Measurements from ENCODE around the gene SIGLEC8.

Gene SIGLEC8

DNA sequence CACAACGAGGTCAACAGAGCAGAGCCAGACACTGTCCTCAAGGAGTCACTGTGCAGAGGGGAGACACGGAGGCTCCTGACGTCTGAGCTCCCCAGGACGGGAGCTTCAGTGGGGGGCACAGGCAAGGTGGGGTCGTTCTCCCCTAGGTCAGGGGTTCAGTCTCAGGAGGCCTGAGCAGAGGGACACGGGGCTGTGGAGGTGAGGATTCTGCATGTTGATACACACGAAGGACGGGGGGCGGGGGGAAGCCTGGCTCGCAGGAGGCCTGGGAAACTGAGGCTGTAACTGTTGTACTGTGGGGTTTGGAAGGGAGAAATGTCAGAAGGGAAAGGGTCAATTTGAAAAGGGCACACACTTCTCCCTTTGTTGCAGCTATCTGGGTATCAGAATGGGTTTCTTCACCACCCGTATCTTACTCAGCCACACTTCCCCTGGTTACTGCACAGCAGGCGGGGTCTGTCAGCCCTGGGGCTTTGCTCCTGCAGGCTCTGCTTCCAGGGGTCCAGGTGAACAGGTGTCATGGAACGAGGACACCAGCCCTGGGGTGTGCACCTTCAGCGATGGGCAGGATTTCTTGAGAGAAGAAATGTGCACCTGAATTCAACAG, 748 bp upstream of the SIGLEC8 start:
- TF ChIP-seq, protein P1, sequence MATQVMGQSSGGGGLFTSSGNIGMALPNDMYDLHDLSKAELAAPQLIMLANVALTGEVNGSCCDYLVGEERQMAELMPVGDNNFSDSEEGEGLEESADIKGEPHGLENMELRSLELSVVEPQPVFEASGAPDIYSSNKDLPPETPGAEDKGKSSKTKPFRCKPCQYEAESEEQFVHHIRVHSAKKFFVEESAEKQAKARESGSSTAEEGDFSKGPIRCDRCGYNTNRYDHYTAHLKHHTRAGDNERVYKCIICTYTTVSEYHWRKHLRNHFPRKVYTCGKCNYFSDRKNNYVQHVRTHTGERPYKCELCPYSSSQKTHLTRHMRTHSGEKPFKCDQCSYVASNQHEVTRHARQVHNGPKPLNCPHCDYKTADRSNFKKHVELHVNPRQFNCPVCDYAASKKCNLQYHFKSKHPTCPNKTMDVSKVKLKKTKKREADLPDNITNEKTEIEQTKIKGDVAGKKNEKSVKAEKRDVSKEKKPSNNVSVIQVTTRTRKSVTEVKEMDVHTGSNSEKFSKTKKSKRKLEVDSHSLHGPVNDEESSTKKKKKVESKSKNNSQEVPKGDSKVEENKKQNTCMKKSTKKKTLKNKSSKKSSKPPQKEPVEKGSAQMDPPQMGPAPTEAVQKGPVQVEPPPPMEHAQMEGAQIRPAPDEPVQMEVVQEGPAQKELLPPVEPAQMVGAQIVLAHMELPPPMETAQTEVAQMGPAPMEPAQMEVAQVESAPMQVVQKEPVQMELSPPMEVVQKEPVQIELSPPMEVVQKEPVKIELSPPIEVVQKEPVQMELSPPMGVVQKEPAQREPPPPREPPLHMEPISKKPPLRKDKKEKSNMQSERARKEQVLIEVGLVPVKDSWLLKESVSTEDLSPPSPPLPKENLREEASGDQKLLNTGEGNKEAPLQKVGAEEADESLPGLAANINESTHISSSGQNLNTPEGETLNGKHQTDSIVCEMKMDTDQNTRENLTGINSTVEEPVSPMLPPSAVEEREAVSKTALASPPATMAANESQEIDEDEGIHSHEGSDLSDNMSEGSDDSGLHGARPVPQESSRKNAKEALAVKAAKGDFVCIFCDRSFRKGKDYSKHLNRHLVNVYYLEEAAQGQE (IDR thresholded peaks at IDR 0.05; ENCODE audit: insufficient read depth in 1 of 2, low read depth in 2 of 2, low read length in 2 of 2) = no peak
- no peak for TF ChIP-seq FOXP2 (optimal IDR thresholded peaks at IDR 0.05; ENCODE audit: borderline replicate concordance, extremely low read depth, extremely low read length, insufficient read depth)
- no peak for TF ChIP-seq SIN3A (IDR thresholded peaks at IDR 0.05; ENCODE audit: borderline replicate concordance, insufficient read depth, low read length)
- TF ChIP-seq TAF1 (IDR thresholded peaks at IDR 0.05; ENCODE audit: borderline replicate concordance, insufficient read depth, low read length) = no peak
- no peak for TF ChIP-seq POLR2AphosphoS5 (IDR thresholded peaks at IDR 0.05; ENCODE audit: low read depth, low read length)

DNA sequence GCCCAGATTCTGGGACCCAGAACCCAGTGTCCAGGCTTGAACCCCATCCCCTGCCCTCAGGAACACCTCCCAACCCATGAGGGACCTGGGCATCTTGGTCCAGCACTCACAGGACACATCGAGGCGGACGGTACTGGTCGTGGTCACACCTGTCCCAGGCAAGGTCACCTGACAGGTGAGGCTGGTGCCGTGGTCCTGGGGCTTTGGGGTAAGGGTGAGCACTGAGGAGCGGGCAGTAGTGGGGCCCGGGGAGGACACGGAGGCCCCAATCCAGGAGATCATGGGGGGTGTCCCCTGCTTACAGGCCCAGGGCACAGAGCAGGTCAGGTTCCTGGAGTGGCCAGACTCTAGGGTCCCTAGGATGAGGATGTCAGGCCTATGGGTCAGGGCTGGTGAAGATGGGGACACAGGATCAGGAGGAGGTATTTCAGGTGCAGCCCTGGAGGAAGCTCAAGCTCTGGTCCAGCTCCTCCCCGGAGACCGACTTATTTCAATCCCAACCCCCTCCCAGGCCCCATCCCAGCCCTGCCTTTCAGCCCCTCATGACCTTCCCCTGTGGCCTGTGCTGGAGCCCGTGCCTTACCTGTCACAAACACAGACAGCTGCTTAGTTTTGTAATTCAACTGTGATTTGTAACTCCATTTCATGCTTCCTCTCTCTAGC, 772 bp downstream of the SIGLEC8 start:
- TF ChIP-seq SIN3A (IDR thresholded peaks at IDR 0.05; ENCODE audit: borderline replicate concordance, insufficient read depth, low read length) (no peak), TAF1 (IDR thresholded peaks at IDR 0.05; ENCODE audit: borderline replicate concordance, insufficient read depth, low read length) (no peak), FOXP2 (optimal IDR thresholded peaks at IDR 0.05; ENCODE audit: borderline replicate concordance, extremely low read depth, extremely low read length, insufficient read depth) (no peak), POLR2AphosphoS5 (IDR thresholded peaks at IDR 0.05; ENCODE audit: low read depth, low read length) (no peak)
- TF ChIP-seq, protein P1 (IDR thresholded peaks at IDR 0.05; ENCODE audit: insufficient read depth in 1 of 2, low read depth in 2 of 2, low read length in 2 of 2) = no peak

DNA sequence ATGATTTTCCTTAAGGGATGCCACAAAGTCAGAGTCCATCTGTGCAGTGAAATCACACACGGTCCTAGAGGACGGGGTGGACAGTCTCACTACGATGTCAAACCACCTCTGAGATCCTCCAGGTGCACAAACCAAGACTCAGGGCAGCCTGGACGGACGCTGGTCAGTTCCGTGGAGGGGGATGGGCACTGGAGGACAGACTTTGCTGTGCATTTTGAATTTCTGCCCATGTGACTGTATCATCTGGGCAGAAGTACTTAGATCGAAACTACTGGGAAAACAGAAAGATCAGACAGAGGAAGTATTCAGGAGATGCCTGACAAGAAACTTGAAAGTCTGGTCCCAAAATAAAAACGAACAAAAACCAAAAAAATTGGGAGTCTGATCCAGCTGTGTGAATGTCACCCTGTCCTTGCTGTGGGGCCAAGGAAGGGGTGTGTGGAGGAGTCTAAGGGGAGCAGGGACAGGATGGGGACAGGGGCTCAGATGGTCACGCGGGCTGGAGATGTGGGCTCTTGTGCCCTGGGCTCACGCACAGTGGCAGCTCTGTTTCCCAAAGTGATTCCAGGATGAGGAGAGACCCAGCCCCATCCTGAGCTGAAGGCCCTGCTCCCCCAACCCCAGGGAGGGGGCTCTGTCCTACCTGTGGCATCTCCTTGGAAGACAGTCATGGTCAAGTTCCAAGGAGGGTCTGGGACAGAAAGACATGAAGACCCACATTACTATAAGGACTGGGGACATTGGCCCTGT, 1.5 kb downstream of the SIGLEC8 start:
- no peak for TF ChIP-seq POLR2AphosphoS5 (IDR thresholded peaks at IDR 0.05; ENCODE audit: low read depth, low read length)
- TF ChIP-seq, protein P1 (IDR thresholded peaks at IDR 0.05; ENCODE audit: insufficient read depth in 1 of 2, low read depth in 2 of 2, low read length in 2 of 2) = no peak
- TF ChIP-seq SIN3A (IDR thresholded peaks at IDR 0.05; ENCODE audit: borderline replicate concordance, insufficient read depth, low read length) = no peak
- no peak for TF ChIP-seq FOXP2 (optimal IDR thresholded peaks at IDR 0.05; ENCODE audit: borderline replicate concordance, extremely low read depth, extremely low read length, insufficient read depth)
- TF ChIP-seq TAF1 (IDR thresholded peaks at IDR 0.05; ENCODE audit: borderline replicate concordance, insufficient read depth, low read length) = no peak

DNA sequence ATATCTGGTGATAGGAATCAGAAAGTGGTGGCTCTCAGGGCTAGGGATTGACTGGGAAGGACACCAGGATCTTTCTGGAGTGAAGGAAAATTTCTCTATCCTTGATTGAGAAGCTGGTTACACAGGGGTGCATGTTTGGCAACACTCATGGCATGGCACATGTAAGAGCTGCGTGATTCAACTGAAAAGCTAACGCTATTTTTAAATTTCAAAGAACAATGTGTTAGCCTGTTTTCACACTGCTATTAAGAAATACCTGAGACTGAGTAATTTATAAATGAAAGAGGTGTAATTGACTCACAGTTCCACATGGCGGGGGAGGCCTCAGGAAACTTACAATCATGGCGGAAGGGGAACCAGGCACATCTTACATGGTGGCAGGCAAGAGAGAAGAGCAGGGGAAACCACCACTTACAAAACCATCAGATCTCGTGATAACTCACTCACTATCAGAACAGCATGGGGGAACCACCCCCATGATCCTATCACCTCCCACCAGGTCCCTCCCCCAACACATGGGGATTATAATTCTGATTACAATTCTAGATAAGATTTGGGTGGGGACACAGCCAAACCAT, 7.4 kb downstream of the SIGLEC8 start:
- TF ChIP-seq FOXP2 (optimal IDR thresholded peaks at IDR 0.05; ENCODE audit: borderline replicate concordance, extremely low read depth, extremely low read length, insufficient read depth) (no peak), TAF1 (IDR thresholded peaks at IDR 0.05; ENCODE audit: borderline replicate concordance, insufficient read depth, low read length) (no peak), POLR2AphosphoS5 (IDR thresholded peaks at IDR 0.05; ENCODE audit: low read depth, low read length) (no peak), SIN3A (IDR thresholded peaks at IDR 0.05; ENCODE audit: borderline replicate concordance, insufficient read depth, low read length) (no peak)
- TF ChIP-seq, protein P1 (IDR thresholded peaks at IDR 0.05; ENCODE audit: insufficient read depth in 1 of 2, low read depth in 2 of 2, low read length in 2 of 2) = no peak
